ENCODE measurements around the gene AKT2. TPM values are rescaled to one million over a fixed set of nuclear protein-coding genes. Genes with fewer than 3 reads are reported as not detected.
A peak's percentile ranks its signal among the peaks of the same experiment; 100 is the strongest.

Gene AKT2
- total RNA-seq, 1 experiment from 2014 or later = 146 TPM

DNA sequence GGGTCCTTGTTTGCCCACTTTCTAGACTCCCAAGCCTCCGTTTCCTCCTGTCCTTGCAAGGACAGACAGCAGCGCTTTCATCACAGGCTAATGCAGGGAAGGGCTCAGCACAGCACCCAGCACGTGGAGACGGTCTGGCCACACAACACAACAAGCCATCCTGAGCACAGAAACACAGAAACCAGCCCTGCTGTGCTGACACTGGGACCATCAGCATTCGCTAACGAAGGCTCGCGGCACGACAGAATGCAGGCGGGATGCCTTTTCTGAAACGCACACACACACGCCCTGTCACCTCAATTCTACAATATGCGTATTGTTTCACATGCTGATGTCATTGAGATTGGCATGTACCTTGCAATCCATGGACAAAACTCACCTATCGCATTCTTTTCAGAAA is 12.9 kb downstream of the AKT2 start:
- POLR2A ChIA-PET (ENCODE audit: low non-redundant PET) = no interaction called here

DNA sequence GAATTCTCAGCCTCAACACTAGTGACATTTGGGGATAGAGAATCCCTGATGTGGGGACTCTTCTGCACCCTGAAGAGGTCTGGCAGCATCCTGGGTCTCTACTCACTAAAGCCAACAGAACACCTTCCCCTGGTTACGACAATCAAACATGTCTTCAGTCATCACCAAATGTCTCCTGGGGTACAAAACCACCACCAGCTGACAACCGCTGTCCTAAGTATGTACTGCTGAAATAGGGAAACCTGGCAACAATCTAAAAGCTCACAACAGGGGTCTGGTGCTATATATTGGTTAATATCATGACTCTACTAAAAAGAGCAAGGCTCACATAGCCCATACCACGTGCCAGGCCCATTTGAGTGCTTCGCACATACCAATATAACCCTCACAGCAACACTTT is 13.4 kb downstream of the AKT2 start:
- intact Hi-C loops (cut with micrococcal nuclease; ENCODE audit: unreplicated experiment) = no loop called here
- BruUV-seq (replicated peaks) = no TSS peak
- H3K36me3 ChIP-seq (ENCODE audit: insufficient read depth, low read length, poor library complexity, severe bottlenecking) = no peaks in the 10 kb centered on the region

More for the DNA sequence above, 12.9 kb downstream of the AKT2 start:
- Histone ChIP-seq H3K36me3 (ENCODE audit: insufficient read depth, low read length, poor library complexity, severe bottlenecking) (no peaks in the 10 kb centered on the region), H3K27me3 (replicated peaks; ENCODE audit: insufficient read depth, low read depth, low read length, poor library complexity) (no peaks in the 10 kb centered on the region), H3K9me3 (ENCODE audit: low read depth, low read length, poor library complexity, severe bottlenecking) (no peaks in the 10 kb centered on the region), H3K4me3 (ENCODE audit: low read depth, low read length, poor library complexity, severe bottlenecking) (no peak overlapping the region), H3K27ac (ENCODE audit: low read depth, low read length, poor library complexity, severe bottlenecking) (peak overlapping the region; percentile 35), H3K4me1 (ENCODE audit: insufficient read depth, low read length, poor library complexity, severe bottlenecking) (no peaks in the 10 kb centered on the region)
- DNase-seq (ENCODE audit: low spot score) = no peak
- no peak for TF ChIP-seq EZH2 (IDR thresholded peaks at IDR 0.05; ENCODE audit: borderline replicate concordance, low read depth, low read length, poor library complexity, severe bottlenecking)
- TF ChIP-seq, protein P1, sequence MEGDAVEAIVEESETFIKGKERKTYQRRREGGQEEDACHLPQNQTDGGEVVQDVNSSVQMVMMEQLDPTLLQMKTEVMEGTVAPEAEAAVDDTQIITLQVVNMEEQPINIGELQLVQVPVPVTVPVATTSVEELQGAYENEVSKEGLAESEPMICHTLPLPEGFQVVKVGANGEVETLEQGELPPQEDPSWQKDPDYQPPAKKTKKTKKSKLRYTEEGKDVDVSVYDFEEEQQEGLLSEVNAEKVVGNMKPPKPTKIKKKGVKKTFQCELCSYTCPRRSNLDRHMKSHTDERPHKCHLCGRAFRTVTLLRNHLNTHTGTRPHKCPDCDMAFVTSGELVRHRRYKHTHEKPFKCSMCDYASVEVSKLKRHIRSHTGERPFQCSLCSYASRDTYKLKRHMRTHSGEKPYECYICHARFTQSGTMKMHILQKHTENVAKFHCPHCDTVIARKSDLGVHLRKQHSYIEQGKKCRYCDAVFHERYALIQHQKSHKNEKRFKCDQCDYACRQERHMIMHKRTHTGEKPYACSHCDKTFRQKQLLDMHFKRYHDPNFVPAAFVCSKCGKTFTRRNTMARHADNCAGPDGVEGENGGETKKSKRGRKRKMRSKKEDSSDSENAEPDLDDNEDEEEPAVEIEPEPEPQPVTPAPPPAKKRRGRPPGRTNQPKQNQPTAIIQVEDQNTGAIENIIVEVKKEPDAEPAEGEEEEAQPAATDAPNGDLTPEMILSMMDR (conservative IDR thresholded peaks at IDR 0.05; ENCODE audit: low read depth, low read length) = no peak
- intact Hi-C loops (cut with micrococcal nuclease; ENCODE audit: unreplicated experiment) = no loop called here
- CTCF ChIA-PET = no interaction called here
- BruUV-seq (replicated peaks) = no TSS peak

DNA sequence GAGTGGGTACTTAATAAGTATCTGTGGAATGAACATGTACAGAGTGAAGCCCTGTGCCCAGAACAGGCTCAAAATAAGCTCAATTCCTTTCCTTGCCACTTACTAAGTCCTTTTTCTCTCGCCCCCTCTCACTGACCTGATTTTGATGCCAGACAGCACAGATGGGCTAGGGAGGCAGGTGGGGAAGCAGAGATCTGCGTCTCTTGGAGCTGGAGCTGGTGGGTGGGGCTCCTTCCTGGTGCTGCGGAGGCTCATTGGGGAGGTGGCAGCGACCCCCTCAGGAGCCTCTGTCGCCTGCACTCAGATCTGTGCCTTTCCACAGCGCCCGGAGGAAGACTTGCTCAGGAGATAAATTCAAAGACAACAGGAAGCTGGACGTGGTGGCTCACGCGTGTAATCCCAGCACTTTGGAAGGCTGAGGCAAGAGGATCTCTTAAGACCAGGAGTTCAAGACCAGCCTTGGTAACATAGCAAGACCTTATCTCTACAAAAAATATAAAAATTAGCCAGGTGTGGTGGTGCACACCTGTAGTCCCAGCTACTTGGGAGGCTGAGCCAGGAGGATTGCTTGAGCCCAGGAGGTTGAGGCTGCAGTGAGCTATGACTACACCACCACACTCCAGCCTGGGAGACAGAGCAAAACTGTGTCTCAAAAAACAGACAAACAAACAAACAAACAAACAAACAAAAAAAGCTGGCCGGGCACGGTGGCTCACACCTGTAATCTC is 14.6 kb downstream of the AKT2 start:
- BruUV-seq (replicated peaks) = no TSS peak
- DNase-seq (ENCODE audit: low spot score) = no peak

More for the DNA sequence above, 13.4 kb downstream of the AKT2 start:
- no peaks in the 10 kb centered on the region for H3K27me3 ChIP-seq (replicated peaks; ENCODE audit: insufficient read depth, low read depth, low read length, poor library complexity)
- peak overlapping the region; percentile 35 for H3K27ac ChIP-seq (ENCODE audit: low read depth, low read length, poor library complexity, severe bottlenecking)
- CTCF ChIA-PET = interaction anchor here (0.6 kb wide), 1 partner anchor 33 kb away, joined by 5 read pairs; no protein-coding TSS in a partner anchor
- POLR2A ChIA-PET (ENCODE audit: low non-redundant PET) = no interaction called here
- no peak for DNase-seq (ENCODE audit: low spot score)
- no peak overlapping the region for H3K4me3 ChIP-seq (ENCODE audit: low read depth, low read length, poor library complexity, severe bottlenecking)
- no peaks in the 10 kb centered on the region for H3K4me1 ChIP-seq (ENCODE audit: insufficient read depth, low read length, poor library complexity, severe bottlenecking)
- H3K9me3 ChIP-seq (ENCODE audit: low read depth, low read length, poor library complexity, severe bottlenecking) = no peaks in the 10 kb centered on the region
- TF ChIP-seq EZH2 (IDR thresholded peaks at IDR 0.05; ENCODE audit: borderline replicate concordance, low read depth, low read length, poor library complexity, severe bottlenecking) = no peak
- TF ChIP-seq, protein P1 (conservative IDR thresholded peaks at IDR 0.05; ENCODE audit: low read depth, low read length) = no peak

More for the DNA sequence above, 14.6 kb downstream of the AKT2 start:
- intact Hi-C loops (cut with micrococcal nuclease; ENCODE audit: unreplicated experiment) = no loop called here
- TF ChIP-seq, protein P1 (conservative IDR thresholded peaks at IDR 0.05; ENCODE audit: low read depth, low read length) = no peak
- no peak for TF ChIP-seq EZH2 (IDR thresholded peaks at IDR 0.05; ENCODE audit: borderline replicate concordance, low read depth, low read length, poor library complexity, severe bottlenecking)
- Histone ChIP-seq H3K27ac (ENCODE audit: low read depth, low read length, poor library complexity, severe bottlenecking) (no peak overlapping the region), H3K4me3 (ENCODE audit: low read depth, low read length, poor library complexity, severe bottlenecking) (no peak overlapping the region), H3K36me3 (ENCODE audit: insufficient read depth, low read length, poor library complexity, severe bottlenecking) (no peaks in the 10 kb centered on the region), H3K9me3 (ENCODE audit: low read depth, low read length, poor library complexity, severe bottlenecking) (no peaks in the 10 kb centered on the region), H3K27me3 (replicated peaks; ENCODE audit: insufficient read depth, low read depth, low read length, poor library complexity) (no peaks in the 10 kb centered on the region), H3K4me1 (ENCODE audit: insufficient read depth, low read length, poor library complexity, severe bottlenecking) (no peaks in the 10 kb centered on the region)
- POLR2A ChIA-PET (ENCODE audit: low non-redundant PET) = no interaction called here
- CTCF ChIA-PET = no interaction called here
